Fibroblast of lung (primary cell): Measurements from ENCODE around the gene USP20. TPM values are rescaled to one million over a fixed set of nuclear protein-coding genes. Genes with fewer than 3 reads are reported as not detected.

Source experiments
- DNase-seq, 2 donors: peaks; one replicate each; pipeline versions ENCODE4 v3.0.0 to v3.0.0-alpha.2; 2010; ENCODE audit warnings: low read depth in 2 of 2
- H2AFZ ChIP-seq: 2 replicates; pipeline ENCODE4 v1.5.1; 2012; ENCODE audit warnings: low read length, control low read depth, inconsistent platforms
- H3K27ac ChIP-seq: 2 replicates; pipeline ENCODE4 v1.5.1; 2011; ENCODE audit warnings: low read length, control low read depth; ENCODE audit not compliant: insufficient read depth
- H3K27me3 ChIP-seq: 2 replicates; pipeline ENCODE4 v1.5.1; 2011; ENCODE audit warnings: mild to moderate bottlenecking, low read length; ENCODE audit not compliant: control insufficient read depth, insufficient read depth
- H3K36me3 ChIP-seq: 2 replicates; pipeline ENCODE4 v1.5.1; 2011; ENCODE audit warnings: low read length; ENCODE audit not compliant: control insufficient read depth, insufficient read depth
- H3K4me1 ChIP-seq: 2 replicates; pipeline ENCODE4 v1.5.1; 2011; ENCODE audit warnings: low read length; ENCODE audit not compliant: control insufficient read depth, insufficient read depth; ENCODE audit errors: extremely low read depth
- H3K4me2 ChIP-seq: 2 replicates; pipeline ENCODE4 v1.5.1; 2011; ENCODE audit warnings: low read length, control low read depth; ENCODE audit not compliant: insufficient read depth; ENCODE audit errors: extremely low read depth
- H3K4me3 ChIP-seq, 4 experiments: fragments of 200-600 bp in 1 of 4; sonication (generic) in 1 of 4; replicated peaks in 1 of 4; 2 replicates each; pipeline ENCODE4 v1.5.1; 2011 to 2016; ENCODE audit warnings: low read length in 4 of 4, low read depth in 3 of 4, mild to moderate bottlenecking in 3 of 4, control low read depth in 2 of 4, inconsistent platforms in 1 of 4, mixed read lengths in 1 of 4; ENCODE audit not compliant: insufficient read depth in 1 of 4; ENCODE audit errors: control extremely low read depth in 1 of 4
- H3K79me2 ChIP-seq: 2 replicates; pipeline ENCODE4 v1.5.1; 2012; ENCODE audit warnings: mild to moderate bottlenecking, low read length, inconsistent platforms; ENCODE audit not compliant: control insufficient read depth, insufficient read depth
- H3K9ac ChIP-seq: 2 replicates; pipeline ENCODE4 v1.5.1; 2011; ENCODE audit warnings: mild to moderate bottlenecking, low read length, control low read depth; ENCODE audit not compliant: insufficient read depth
- H3K9me3 ChIP-seq: 2 replicates; pipeline ENCODE4 v1.5.1; 2012; ENCODE audit warnings: low read depth, low read length; ENCODE audit not compliant: control insufficient read depth, insufficient read depth
- H4K20me1 ChIP-seq: 2 replicates; pipeline ENCODE4 v1.5.1; 2011; ENCODE audit warnings: low read length; ENCODE audit not compliant: control insufficient read depth, insufficient read depth; ENCODE audit errors: extremely low read depth
- CTCF ChIP-seq, 2 donors: IDR thresholded peaks in 1 of 2; conservative IDR thresholded peaks in 1 of 2; 1 replicate in 1 of 2; 2 replicates in 1 of 2; pipeline ENCODE4 v1.5.1; 2011 to 2012; ENCODE audit warnings: low read length in 2 of 2, control low read depth in 1 of 2, inconsistent platforms in 1 of 2, low read depth in 1 of 2, mild to moderate bottlenecking in 1 of 2
- EZH2 ChIP-seq: IDR thresholded peaks from 2 replicates; pipeline ENCODE4 v1.5.1; 2012; ENCODE audit warnings: low read length, control low read depth, mild to moderate bottlenecking; ENCODE audit errors: missing control alignments
- polyA plus RNA-seq, 2 donors: library from polyadenylated mRNA; depleted of rRNA in 1 of 2; stranded (reverse) in 1 of 2; unstranded in 1 of 2; fragments of >200 nt; gene quantifications; 2 replicates each; pipeline ENCODE4 v1.2.1, GENCODE V29; 2011 to 2012; ENCODE audit warnings: missing spikeins in 1 of 2
- total RNA-seq: library from RNA; depleted of rRNA; stranded (reverse); fragments of >200 nt; gene quantifications from 2 replicates; pipeline ENCODE4 v1.2.1, GENCODE V29; 2014

Gene USP20
- total and polyA plus RNA-seq, 2 donors (not counting 1 experiment from before 2014, with no cell fraction given): 6.7 to 12.9 TPM

- Histone ChIP-seq H3K27ac (no peak overlapping the region), H2AFZ (no peak overlapping the region), H3K9ac (no peak overlapping the region), H3K27me3 (no peaks in the 10 kb centered on the region), H3K9me3 (no peaks in the 10 kb centered on the region), H3K4me1 (no peaks in the 10 kb centered on the region), H4K20me1 (no peaks in the 10 kb centered on the region), H3K4me2 (no peak overlapping the region), H3K79me2 (peaks cover 2% of the 10 kb centered on the region), H3K36me3 (peaks cover 13% of the 10 kb centered on the region), H3K4me3 (no peak overlapping the region)
- TF ChIP-seq CTCF (conservative IDR thresholded peaks at IDR 0.05 in 1 of 2, IDR thresholded peaks at IDR 0.05 in 1 of 2; ENCODE audit: low read depth in 1 of 2, low read length in 2 of 2) (no peak), EZH2 (no peak)
- DNase-seq: no peak
Measured at GRCh38 chr9:129828051-129828450, 7.2 kb upstream of the USP20 start.

GRCh38 chr9:129828969-129829368 lies 6.3 kb upstream of the USP20 start:
- Histone ChIP-seq H3K4me1 (no peaks in the 10 kb centered on the region), H3K9me3 (no peaks in the 10 kb centered on the region), H3K27ac (no peak overlapping the region), H3K79me2 (peaks cover 5% of the 10 kb centered on the region), H3K4me2 (no peak overlapping the region), H3K9ac (no peak overlapping the region), H3K36me3 (peaks cover 13% of the 10 kb centered on the region), H2AFZ (no peak overlapping the region), H3K4me3 (no peak overlapping the region), H4K20me1 (no peaks in the 10 kb centered on the region), H3K27me3 (no peaks in the 10 kb centered on the region)
- TF ChIP-seq EZH2 (no peak), CTCF (conservative IDR thresholded peaks at IDR 0.05 in 1 of 2, IDR thresholded peaks at IDR 0.05 in 1 of 2; ENCODE audit: low read depth in 1 of 2, low read length in 2 of 2) (no peak)
- DNase-seq: no peak

- peaks cover 12% of the 10 kb centered on the region for H3K36me3 ChIP-seq
- H3K79me2 ChIP-seq: peaks cover 13% of the 10 kb centered on the region
- no peak overlapping the region for H3K4me3 ChIP-seq
- H3K9ac ChIP-seq: no peak overlapping the region
- TF ChIP-seq CTCF (conservative IDR thresholded peaks at IDR 0.05 in 1 of 2, IDR thresholded peaks at IDR 0.05 in 1 of 2; ENCODE audit: low read depth in 1 of 2, low read length in 2 of 2) (no peak), EZH2 (no peak)
- no peak overlapping the region for H3K27ac ChIP-seq
- H4K20me1 ChIP-seq: no peaks in the 10 kb centered on the region
- peaks cover 6% of the 10 kb centered on the region for H3K4me1 ChIP-seq
- H3K27me3 ChIP-seq: no peaks in the 10 kb centered on the region
- no peak for DNase-seq
- no peak overlapping the region for H2AFZ ChIP-seq
- no peaks in the 10 kb centered on the region for H3K9me3 ChIP-seq
- no peak overlapping the region for H3K4me2 ChIP-seq
Measured at GRCh38 chr9:129832982-129833381, 2.3 kb upstream of the USP20 start.
